IMR-90 (cell line): ENCODE data around the gene ANKH.

Experiments
- FOS ChIP-seq: fragments of 150-350 bp; IDR thresholded peaks from 2 replicates; pipeline ENCODE4 v1.6.1; 2016; ENCODE audit warnings: low read depth, low read length
- POLR2A ChIP-seq: IDR thresholded peaks from 2 replicates; pipeline ENCODE4 v1.6.1; 2012; ENCODE audit warnings: mild to moderate bottlenecking, low read depth, low read length
- RAD21 ChIP-seq: IDR thresholded peaks from 2 replicates; pipeline ENCODE4 v1.6.1; 2012; ENCODE audit warnings: low read length, improper control_type of control experiment
- RFX5 ChIP-seq: IDR thresholded peaks from 2 replicates; pipeline ENCODE4 v1.8.0; 2012; ENCODE audit warnings: low read depth, mild to moderate bottlenecking, low read length, moderate library complexity
- TF ChIP-seq, protein P1 (sequence below): fragments of 150-350 bp; IDR thresholded peaks from 2 replicates; pipeline ENCODE4 v1.6.1; 2017; ENCODE audit warnings: mild to moderate bottlenecking, antibody characterized with exemption, low read length, low read depth
- TF ChIP-seq, protein P2 (sequence below): conservative IDR thresholded peaks from 2 replicates; pipeline ENCODE4 v1.5.1; 2012; ENCODE audit warnings: mild to moderate bottlenecking, low read depth, low read length, improper control_type of control experiment

DNA sequence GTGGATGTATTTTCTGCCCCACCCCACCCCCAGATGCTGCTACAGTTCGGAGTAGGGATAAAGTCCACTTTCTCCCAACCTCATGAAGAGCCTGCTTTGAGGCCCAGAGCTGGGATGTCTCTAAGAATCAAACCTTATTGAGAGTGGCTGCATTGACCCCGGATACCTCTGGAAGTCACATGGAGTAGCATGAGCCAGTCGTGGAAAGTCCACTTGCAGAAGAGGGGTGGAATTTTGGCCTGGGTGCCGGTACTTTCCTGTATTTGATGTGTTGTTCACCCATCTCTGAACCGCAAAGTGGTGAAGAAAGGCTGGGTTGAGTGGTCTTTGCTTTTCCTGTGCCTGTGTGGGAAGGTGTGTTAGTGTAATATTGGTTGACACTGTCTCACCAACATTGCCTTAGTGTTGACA is 203.4 kb downstream of the ANKH start:
- TF ChIP-seq POLR2A (no peak), RAD21 (no peak), FOS (no peak), RFX5 (no peak)
- TF ChIP-seq, protein P1, sequence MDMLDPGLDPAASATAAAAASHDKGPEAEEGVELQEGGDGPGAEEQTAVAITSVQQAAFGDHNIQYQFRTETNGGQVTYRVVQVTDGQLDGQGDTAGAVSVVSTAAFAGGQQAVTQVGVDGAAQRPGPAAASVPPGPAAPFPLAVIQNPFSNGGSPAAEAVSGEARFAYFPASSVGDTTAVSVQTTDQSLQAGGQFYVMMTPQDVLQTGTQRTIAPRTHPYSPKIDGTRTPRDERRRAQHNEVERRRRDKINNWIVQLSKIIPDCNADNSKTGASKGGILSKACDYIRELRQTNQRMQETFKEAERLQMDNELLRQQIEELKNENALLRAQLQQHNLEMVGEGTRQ: no peak
- TF ChIP-seq, protein P2, sequence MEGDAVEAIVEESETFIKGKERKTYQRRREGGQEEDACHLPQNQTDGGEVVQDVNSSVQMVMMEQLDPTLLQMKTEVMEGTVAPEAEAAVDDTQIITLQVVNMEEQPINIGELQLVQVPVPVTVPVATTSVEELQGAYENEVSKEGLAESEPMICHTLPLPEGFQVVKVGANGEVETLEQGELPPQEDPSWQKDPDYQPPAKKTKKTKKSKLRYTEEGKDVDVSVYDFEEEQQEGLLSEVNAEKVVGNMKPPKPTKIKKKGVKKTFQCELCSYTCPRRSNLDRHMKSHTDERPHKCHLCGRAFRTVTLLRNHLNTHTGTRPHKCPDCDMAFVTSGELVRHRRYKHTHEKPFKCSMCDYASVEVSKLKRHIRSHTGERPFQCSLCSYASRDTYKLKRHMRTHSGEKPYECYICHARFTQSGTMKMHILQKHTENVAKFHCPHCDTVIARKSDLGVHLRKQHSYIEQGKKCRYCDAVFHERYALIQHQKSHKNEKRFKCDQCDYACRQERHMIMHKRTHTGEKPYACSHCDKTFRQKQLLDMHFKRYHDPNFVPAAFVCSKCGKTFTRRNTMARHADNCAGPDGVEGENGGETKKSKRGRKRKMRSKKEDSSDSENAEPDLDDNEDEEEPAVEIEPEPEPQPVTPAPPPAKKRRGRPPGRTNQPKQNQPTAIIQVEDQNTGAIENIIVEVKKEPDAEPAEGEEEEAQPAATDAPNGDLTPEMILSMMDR: no peak
